ENCODE data around the gene PPP2CA. TPM values are rescaled to one million over a fixed set of nuclear protein-coding genes. Genes with fewer than 3 reads are reported as not detected.

The PPP2CA gene
- total RNA-seq, 2 donors from 2014 or later = 233 to 239 TPM

DNA sequence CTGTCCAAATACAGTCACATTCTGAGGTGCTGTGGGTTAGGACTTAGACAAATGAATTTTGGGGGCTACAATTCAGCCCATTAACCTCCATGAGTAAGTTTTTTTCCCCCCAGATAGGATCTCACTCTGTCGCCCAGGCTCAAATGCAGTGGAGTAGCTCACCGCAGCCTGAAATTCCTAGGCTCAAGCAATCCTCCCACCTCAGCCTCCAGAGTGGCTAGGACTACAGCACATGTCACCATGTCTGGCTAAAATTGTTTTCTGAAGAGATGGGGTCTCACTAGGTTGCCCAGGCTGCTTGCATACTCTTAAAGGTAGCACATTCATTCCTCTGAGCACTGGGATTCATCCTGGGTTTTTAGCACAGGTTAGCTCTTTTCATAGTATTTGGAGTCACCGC, 22.2 kb downstream of the PPP2CA start:
- H3K9me3 ChIP-seq (ENCODE audit: control insufficient read depth, low read length, poor library complexity, severe bottlenecking) = no peaks in the 10 kb centered on the region
- H3K4me1 Mint-ChIP-seq = peaks cover 19% of the 10 kb centered on the region
- ATAC-seq (no peak), DNase-seq (no peak)
- no peaks in the 10 kb centered on the region for H3K27me3 Mint-ChIP-seq
- peak overlapping the region; percentile 41 for H3K27ac Mint-ChIP-seq
- H3K4me3 Mint-ChIP-seq = no peak overlapping the region
- H3K36me3 Mint-ChIP-seq (ENCODE audit: low read depth) = peaks cover 13% of the 10 kb centered on the region

DNA sequence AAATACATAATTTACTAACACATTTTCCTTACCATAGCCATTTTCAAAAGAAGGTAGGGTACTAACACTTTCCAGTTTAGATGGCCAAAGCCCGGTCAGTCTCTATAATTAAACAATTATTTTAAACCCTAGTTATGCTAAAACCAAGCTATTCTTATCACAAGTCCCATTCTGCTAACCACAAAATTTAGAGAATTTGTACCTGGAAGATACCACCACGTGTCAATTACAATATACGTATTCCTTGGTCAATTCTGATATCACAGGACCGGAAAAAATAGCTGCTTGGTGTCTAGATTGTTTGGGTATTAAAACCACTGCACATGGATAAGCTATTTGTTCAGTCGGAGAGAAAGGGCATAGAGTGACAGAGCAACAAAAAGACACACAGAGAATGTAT, 30.2 kb downstream of the PPP2CA start:
- no peak for ATAC-seq
- Mint-ChIP-seq H3K36me3 (ENCODE audit: low read depth) (peaks cover 4% of the 10 kb centered on the region), H3K4me1 (peaks cover 3% of the 10 kb centered on the region), H3K27me3 (no peaks in the 10 kb centered on the region), H3K27ac (peak overlapping the region; percentile 51), H3K4me3 (no peak overlapping the region)
- DNase-seq = no peak
- H3K9me3 ChIP-seq (ENCODE audit: control insufficient read depth, low read length, poor library complexity, severe bottlenecking) = no peaks in the 10 kb centered on the region

GRCh38 chr5:134189031-134189430, 36.8 kb downstream of the PPP2CA start:
- no peak for ATAC-seq
- no peaks in the 10 kb centered on the region for H3K27me3 Mint-ChIP-seq
- no peaks in the 10 kb centered on the region for H3K9me3 ChIP-seq (ENCODE audit: control insufficient read depth, low read length, poor library complexity, severe bottlenecking)
- no peak for DNase-seq
- H3K27ac Mint-ChIP-seq = peak overlapping the region; percentile 85
- H3K36me3 Mint-ChIP-seq (ENCODE audit: low read depth) = no peaks in the 10 kb centered on the region
- peaks cover 13% of the 10 kb centered on the region for H3K4me1 Mint-ChIP-seq
- H3K4me3 Mint-ChIP-seq = no peak overlapping the region

DNA sequence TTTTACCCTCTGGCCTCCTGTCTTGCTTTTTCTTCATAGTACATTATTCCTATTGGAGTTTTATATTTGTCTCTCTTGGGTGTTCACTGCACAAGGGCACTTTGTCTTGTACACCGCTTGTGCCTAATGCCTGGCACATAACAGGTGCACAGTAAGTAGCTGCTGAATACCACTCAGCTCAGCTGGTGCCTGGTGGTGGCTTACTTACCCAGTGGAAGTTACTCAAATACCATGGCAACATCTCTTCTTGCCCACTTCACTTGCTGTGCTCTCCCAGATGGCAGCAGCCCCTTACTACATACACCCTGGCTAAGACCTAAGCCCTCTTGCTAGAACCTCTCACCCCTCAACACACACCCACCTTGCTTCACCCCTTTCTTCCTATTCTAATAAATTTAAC, 37.8 kb downstream of the PPP2CA start:
- Mint-ChIP-seq H3K4me3 (peak overlapping the region; percentile 72), H3K36me3 (ENCODE audit: low read depth) (no peaks in the 10 kb centered on the region), H3K4me1 (peaks cover 13% of the 10 kb centered on the region), H3K27ac (peak overlapping the region; percentile 85), H3K27me3 (no peaks in the 10 kb centered on the region)
- DNase-seq (no peak), ATAC-seq (peak; percentile 15)
- H3K9me3 ChIP-seq (ENCODE audit: control insufficient read depth, low read length, poor library complexity, severe bottlenecking) = no peaks in the 10 kb centered on the region

GRCh38 chr5:134184155-134185135, 41.4 kb downstream of the PPP2CA start:
- H3K36me3 Mint-ChIP-seq (ENCODE audit: low read depth) = no peaks in the 10 kb centered on the region
- H3K4me1 Mint-ChIP-seq = peaks cover 13% of the 10 kb centered on the region
- no peaks in the 10 kb centered on the region for H3K9me3 ChIP-seq (ENCODE audit: control insufficient read depth, low read length, poor library complexity, severe bottlenecking)
- ATAC-seq (peak; percentile 87), DNase-seq (peak; percentile 58 to 76 (median 58))
- H3K4me3 Mint-ChIP-seq = peak overlapping the region; percentile 70
- peak overlapping the region; percentile 85 for H3K27ac Mint-ChIP-seq
- no peaks in the 10 kb centered on the region for H3K27me3 Mint-ChIP-seq

GRCh38 chr5:134183481-134183880, 42.4 kb downstream of the PPP2CA start:
- no peaks in the 10 kb centered on the region for H3K9me3 ChIP-seq (ENCODE audit: control insufficient read depth, low read length, poor library complexity, severe bottlenecking)
- DNase-seq = no peak
- H3K36me3 Mint-ChIP-seq (ENCODE audit: low read depth) = no peaks in the 10 kb centered on the region
- H3K4me3 Mint-ChIP-seq = no peak overlapping the region
- peak overlapping the region; percentile 85 for H3K27ac Mint-ChIP-seq
- H3K4me1 Mint-ChIP-seq = peaks cover 13% of the 10 kb centered on the region
- H3K27me3 Mint-ChIP-seq = no peaks in the 10 kb centered on the region
- ATAC-seq = no peak

DNA sequence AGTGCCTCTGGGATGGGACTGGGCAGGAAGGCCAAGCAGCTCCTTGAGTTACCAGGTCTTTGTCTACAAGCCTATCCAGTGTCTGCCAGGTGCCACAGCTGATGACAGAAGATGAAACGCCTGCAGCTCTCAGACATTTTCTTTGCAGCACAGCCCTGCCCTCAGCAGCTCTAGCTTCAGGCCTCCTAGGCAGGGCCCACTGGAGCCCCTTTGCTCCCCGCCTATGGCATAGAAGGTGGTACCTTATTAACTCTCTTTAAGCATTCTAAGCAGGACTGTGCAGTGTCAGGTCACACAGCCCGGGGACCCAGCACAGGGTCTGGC, 47.8 kb downstream of the PPP2CA start:
- Mint-ChIP-seq H3K4me1 (peaks cover 17% of the 10 kb centered on the region), H3K27me3 (no peaks in the 10 kb centered on the region), H3K36me3 (ENCODE audit: low read depth) (peaks cover 5% of the 10 kb centered on the region), H3K27ac (peak overlapping the region; percentile 96), H3K4me3 (peak overlapping the region; percentile 97)
- no peak for DNase-seq
- no peak for ATAC-seq
- H3K9me3 ChIP-seq (ENCODE audit: control insufficient read depth, low read length, poor library complexity, severe bottlenecking) = no peaks in the 10 kb centered on the region

- H3K27ac Mint-ChIP-seq = peak overlapping the region; percentile 96
- H3K4me1 Mint-ChIP-seq = peaks cover 18% of the 10 kb centered on the region
- peak overlapping the region; percentile 97 for H3K4me3 Mint-ChIP-seq
- H3K36me3 Mint-ChIP-seq (ENCODE audit: low read depth) = peaks cover 5% of the 10 kb centered on the region
- ATAC-seq (no peak), DNase-seq (no peak)
- H3K9me3 ChIP-seq (ENCODE audit: control insufficient read depth, low read length, poor library complexity, severe bottlenecking) = no peaks in the 10 kb centered on the region
- H3K27me3 Mint-ChIP-seq = no peaks in the 10 kb centered on the region
Measured at GRCh38 chr5:134177369-134178095, 48.3 kb downstream of the PPP2CA start.

- Mint-ChIP-seq H3K27me3 (no peaks in the 10 kb centered on the region), H3K27ac (peak within 1 kb of the TSS; percentile 96), H3K4me1 (peaks cover 23% of the 10 kb centered on the region), H3K4me3 (peak within 1 kb of the TSS; percentile 97), H3K36me3 (ENCODE audit: low read depth) (peaks cover 7% of the 10 kb centered on the region)
- ATAC-seq (peak; percentile 84), DNase-seq (peak; percentile 76 to 87 (median 76))
- no peaks in the 10 kb centered on the region for H3K9me3 ChIP-seq (ENCODE audit: control insufficient read depth, low read length, poor library complexity, severe bottlenecking)
Measured at GRCh38 chr5:134176511-134177368, 49.1 kb downstream of the PPP2CA start, which contains the start of gene SKP1. TSS of gene SKP1 (minus strand) at chr5:134176950. CDS start at chr5:134174022, 2,928 bp downstream.

DNA sequence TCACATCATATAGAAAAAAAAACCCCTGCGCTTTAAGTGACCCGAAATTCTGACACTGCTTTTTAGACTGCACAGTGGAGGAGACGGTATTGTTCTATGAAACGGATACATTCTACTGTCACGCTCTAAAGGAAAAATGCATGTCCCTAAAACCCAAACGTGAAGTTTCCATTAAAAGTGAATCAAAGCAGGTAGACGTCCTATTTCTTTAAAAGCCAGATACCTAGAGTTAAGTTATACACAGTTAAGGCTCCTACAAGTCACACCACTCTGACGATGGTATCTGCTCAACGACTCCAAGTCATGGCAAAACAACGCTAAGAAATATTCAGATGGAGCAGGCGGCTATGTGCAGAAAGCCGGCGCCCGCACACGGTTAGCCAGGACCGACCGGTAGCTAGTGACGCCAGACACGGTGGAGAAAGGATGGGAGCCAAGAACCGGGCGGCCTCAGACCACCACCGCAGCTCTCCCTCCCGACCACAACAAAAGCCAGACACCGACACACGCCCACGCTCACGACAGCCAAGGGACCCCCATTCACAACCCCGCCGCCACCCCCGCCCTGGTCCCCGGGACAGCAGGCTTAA, 49.9 kb downstream of the PPP2CA start:
- H3K36me3 Mint-ChIP-seq (ENCODE audit: low read depth) = peaks cover 12% of the 10 kb centered on the region
- no peaks in the 10 kb centered on the region for H3K27me3 Mint-ChIP-seq
- peak in 2 of 3 donors; percentile 35 to 42 for DNase-seq
- peak; percentile 26 for ATAC-seq
- H3K9me3 ChIP-seq (ENCODE audit: control insufficient read depth, low read length, poor library complexity, severe bottlenecking) = no peaks in the 10 kb centered on the region
- peaks cover 28% of the 10 kb centered on the region for H3K4me1 Mint-ChIP-seq
- peak overlapping the region; percentile 97 for H3K4me3 Mint-ChIP-seq
- H3K27ac Mint-ChIP-seq = peak overlapping the region; percentile 96

- Mint-ChIP-seq H3K36me3 (ENCODE audit: low read depth) (peaks cover 12% of the 10 kb centered on the region), H3K27me3 (no peaks in the 10 kb centered on the region), H3K27ac (peak overlapping the region; percentile 96), H3K4me1 (peaks cover 28% of the 10 kb centered on the region), H3K4me3 (peak overlapping the region; percentile 97)
- H3K9me3 ChIP-seq (ENCODE audit: control insufficient read depth, low read length, poor library complexity, severe bottlenecking) = no peaks in the 10 kb centered on the region
- ATAC-seq = no peak
- DNase-seq = no peak
Measured at GRCh38 chr5:134174841-134175839, 50.7 kb downstream of the PPP2CA start.
